PFSK-1 (cell line): ENCODE measurements around the gene GPC3.

Experiments used
- FOXP2 ChIP-seq: optimal IDR thresholded peaks from 2 replicates; pipeline ENCODE3; 2011; ENCODE audit warnings: borderline replicate concordance, control low read depth, inconsistent platforms; ENCODE audit not compliant: insufficient read depth; ENCODE audit errors: extremely low read length, extremely low read depth
- POLR2AphosphoS5 ChIP-seq: IDR thresholded peaks from 2 replicates; pipeline ENCODE4 v1.6.1; 2012; ENCODE audit warnings: low read depth, mild to moderate bottlenecking, control low read depth, low read length, moderate library complexity
- REST ChIP-seq, 2 experiments: IDR thresholded peaks; 2 replicates each; pipeline versions ENCODE4 v1.6.1 to v1.8.0; 2011 to 2012; ENCODE audit warnings: low read depth in 2 of 2, low read length in 2 of 2, control low read depth in 1 of 2, inconsistent platforms in 1 of 2, mild to moderate bottlenecking in 1 of 2, moderate library complexity in 1 of 2; ENCODE audit not compliant: insufficient read depth in 1 of 2
- SIN3A ChIP-seq: IDR thresholded peaks from 2 replicates; pipeline ENCODE4 v1.6.1; 2012; ENCODE audit warnings: mild to moderate bottlenecking, low read length, moderate library complexity, borderline replicate concordance; ENCODE audit not compliant: insufficient read depth
- TAF1 ChIP-seq: IDR thresholded peaks from 2 replicates; pipeline ENCODE4 v1.6.1; 2012; ENCODE audit warnings: low read length, control low read depth, borderline replicate concordance; ENCODE audit not compliant: insufficient read depth

GPC3 gene

GRCh38 chrX:133792198-133792953 lies 193.0 kb downstream of the GPC3 start:
- TF ChIP-seq REST (IDR thresholded peaks at IDR 0.05; ENCODE audit: insufficient read depth in 1 of 2, low read depth in 2 of 2, low read length in 2 of 2) (no peak), FOXP2 (no peak), POLR2AphosphoS5 (no peak), TAF1 (no peak), SIN3A (no peak)

GRCh38 chrX:133789829-133790228 lies 195.6 kb downstream of the GPC3 start:
- TF ChIP-seq REST (IDR thresholded peaks at IDR 0.05; ENCODE audit: insufficient read depth in 1 of 2, low read depth in 2 of 2, low read length in 2 of 2) (no peak), FOXP2 (no peak), POLR2AphosphoS5 (no peak), SIN3A (no peak), TAF1 (no peak)

- no peak for TF ChIP-seq TAF1
These were observed 199.0 kb downstream of the GPC3 start for GRCh38 chrX:133786382-133786781.

- TF ChIP-seq POLR2AphosphoS5 = no peak
- TF ChIP-seq TAF1 = no peak
- TF ChIP-seq FOXP2 = no peak
- TF ChIP-seq SIN3A = no peak
- TF ChIP-seq REST (IDR thresholded peaks at IDR 0.05; ENCODE audit: insufficient read depth in 1 of 2, low read depth in 2 of 2, low read length in 2 of 2) = no peak
These were observed 202.1 kb downstream of the GPC3 start for GRCh38 chrX:133783274-133783673.

- TF ChIP-seq POLR2AphosphoS5 (no peak), FOXP2 (no peak)
These were observed 204.2 kb downstream of the GPC3 start for GRCh38 chrX:133781174-133781573.

- TF ChIP-seq POLR2AphosphoS5 (no peak), FOXP2 (no peak), TAF1 (no peak), REST (IDR thresholded peaks at IDR 0.05; ENCODE audit: insufficient read depth in 1 of 2, low read depth in 2 of 2, low read length in 2 of 2) (no peak), SIN3A (no peak)
These were observed 209.3 kb downstream of the GPC3 start for GRCh38 chrX:133776072-133776471.
